Measurements from ENCODE around the gene PACSIN1.

The PACSIN1 gene

DNA sequence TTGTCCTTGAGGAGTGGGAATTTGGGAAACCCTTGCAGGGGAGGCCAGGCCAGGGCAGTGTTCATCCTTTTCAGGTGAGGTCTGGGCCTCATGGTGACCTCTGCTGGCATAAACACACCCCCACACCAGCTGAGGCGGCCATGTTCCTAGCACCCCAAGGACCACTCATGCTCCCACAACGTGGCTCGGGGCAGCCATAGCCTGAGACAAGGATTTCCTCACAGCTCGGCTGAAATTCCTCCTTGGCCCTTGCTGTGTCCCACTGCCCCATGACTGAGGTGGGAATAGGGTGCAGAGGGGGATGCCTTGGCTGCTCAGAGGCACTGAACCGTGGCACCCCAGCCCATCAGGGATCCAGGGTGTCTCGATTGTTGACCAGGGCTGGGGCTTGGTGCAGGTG is 117.6 kb downstream of the PACSIN1 start:
- Histone ChIP-seq H3K9ac (ENCODE audit: low read length) (no peak overlapping the region), H3K4me2 (ENCODE audit: low read depth, low read length, poor library complexity, severe bottlenecking) (no peak overlapping the region), H3K27ac (ENCODE audit: low read depth, low read length) (no peak overlapping the region), H3K4me3 (ENCODE audit: insufficient read depth, low read length, poor library complexity, severe bottlenecking) (no peak overlapping the region), H2AFZ (ENCODE audit: low read depth, low read length, severe bottlenecking) (no peak overlapping the region), H3F3A (ENCODE audit: insufficient read depth) (no peaks in the 10 kb centered on the region), H3K36me3 (ENCODE audit: low read length) (no peaks in the 10 kb centered on the region), H4K20me1 (ENCODE audit: low read depth, low read length) (no peaks in the 10 kb centered on the region), H3K9me2 (replicated peaks; ENCODE audit: insufficient read depth, low read length) (no peaks in the 10 kb centered on the region), H3K27me3 (ENCODE audit: low read length) (no peaks in the 10 kb centered on the region), H3K79me2 (ENCODE audit: insufficient read depth, low read length) (no peaks in the 10 kb centered on the region), H3K9me3 (ENCODE audit: insufficient read depth, low read length) (no peaks in the 10 kb centered on the region)
- TF ChIP-seq, protein P1, sequence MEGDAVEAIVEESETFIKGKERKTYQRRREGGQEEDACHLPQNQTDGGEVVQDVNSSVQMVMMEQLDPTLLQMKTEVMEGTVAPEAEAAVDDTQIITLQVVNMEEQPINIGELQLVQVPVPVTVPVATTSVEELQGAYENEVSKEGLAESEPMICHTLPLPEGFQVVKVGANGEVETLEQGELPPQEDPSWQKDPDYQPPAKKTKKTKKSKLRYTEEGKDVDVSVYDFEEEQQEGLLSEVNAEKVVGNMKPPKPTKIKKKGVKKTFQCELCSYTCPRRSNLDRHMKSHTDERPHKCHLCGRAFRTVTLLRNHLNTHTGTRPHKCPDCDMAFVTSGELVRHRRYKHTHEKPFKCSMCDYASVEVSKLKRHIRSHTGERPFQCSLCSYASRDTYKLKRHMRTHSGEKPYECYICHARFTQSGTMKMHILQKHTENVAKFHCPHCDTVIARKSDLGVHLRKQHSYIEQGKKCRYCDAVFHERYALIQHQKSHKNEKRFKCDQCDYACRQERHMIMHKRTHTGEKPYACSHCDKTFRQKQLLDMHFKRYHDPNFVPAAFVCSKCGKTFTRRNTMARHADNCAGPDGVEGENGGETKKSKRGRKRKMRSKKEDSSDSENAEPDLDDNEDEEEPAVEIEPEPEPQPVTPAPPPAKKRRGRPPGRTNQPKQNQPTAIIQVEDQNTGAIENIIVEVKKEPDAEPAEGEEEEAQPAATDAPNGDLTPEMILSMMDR (IDR thresholded peaks at IDR 0.05; ENCODE audit: insufficient read depth, low read length, poor library complexity, severe bottlenecking): peak; percentile 55
- TF ChIP-seq EZH2phosphoT487 (conservative IDR thresholded peaks at IDR 0.05; ENCODE audit: low read length): no peak

DNA sequence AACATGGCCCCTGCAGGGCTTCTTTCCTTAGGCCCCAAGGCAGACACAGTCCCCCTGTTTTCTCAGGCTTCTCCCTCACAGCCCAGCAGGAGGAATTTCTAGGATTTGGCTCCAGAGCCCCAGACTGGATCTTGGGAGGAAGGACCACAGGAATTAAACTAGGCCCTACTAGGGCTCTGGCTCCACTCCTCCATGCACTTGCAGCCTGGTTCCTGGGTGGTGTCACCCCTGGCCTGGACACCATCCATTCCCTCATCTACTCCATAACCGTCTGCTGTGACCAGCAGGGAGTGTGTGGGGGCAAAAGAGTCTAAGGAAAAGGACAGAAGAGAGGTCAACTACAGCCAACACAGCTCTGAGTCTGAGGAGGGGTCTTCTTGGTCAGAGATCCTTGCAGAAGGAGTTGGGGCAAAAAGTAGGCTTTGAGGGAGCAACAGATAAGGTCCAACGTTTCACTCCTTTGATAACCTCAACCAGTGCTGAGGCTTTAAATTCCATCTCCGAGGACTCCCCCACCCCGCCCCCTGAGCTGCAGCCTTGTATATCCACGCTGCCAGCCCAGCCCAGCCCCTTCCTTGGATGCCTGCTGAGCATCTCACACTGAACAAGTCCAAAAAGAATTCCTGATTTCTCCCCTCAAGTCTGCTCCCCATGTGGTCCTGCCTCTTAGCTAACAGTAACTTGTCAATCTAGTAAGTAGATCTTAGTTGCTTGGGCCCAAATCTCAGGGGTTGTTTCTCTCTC is 118.2 kb downstream of the PACSIN1 start:
- no peaks in the 10 kb centered on the region for H3K79me2 ChIP-seq (ENCODE audit: insufficient read depth, low read length)
- H3K4me3 ChIP-seq (ENCODE audit: insufficient read depth, low read length, poor library complexity, severe bottlenecking): no peak overlapping the region
- H3F3A ChIP-seq (ENCODE audit: insufficient read depth): no peaks in the 10 kb centered on the region
- no peaks in the 10 kb centered on the region for H4K20me1 ChIP-seq (ENCODE audit: low read depth, low read length)
- no peaks in the 10 kb centered on the region for H3K9me2 ChIP-seq (replicated peaks; ENCODE audit: insufficient read depth, low read length)
- H3K27ac ChIP-seq (ENCODE audit: low read depth, low read length): no peak overlapping the region
- no peak overlapping the region for H3K9ac ChIP-seq (ENCODE audit: low read length)
- no peak overlapping the region for H2AFZ ChIP-seq (ENCODE audit: low read depth, low read length, severe bottlenecking)
- no peak overlapping the region for H3K4me2 ChIP-seq (ENCODE audit: low read depth, low read length, poor library complexity, severe bottlenecking)
- TF ChIP-seq EZH2phosphoT487 (conservative IDR thresholded peaks at IDR 0.05; ENCODE audit: low read length): no peak
- TF ChIP-seq, protein P1 (IDR thresholded peaks at IDR 0.05; ENCODE audit: insufficient read depth, low read length, poor library complexity, severe bottlenecking): no peak
- H3K27me3 ChIP-seq (ENCODE audit: low read length): no peaks in the 10 kb centered on the region
- no peaks in the 10 kb centered on the region for H3K9me3 ChIP-seq (ENCODE audit: insufficient read depth, low read length)
- no peaks in the 10 kb centered on the region for H3K36me3 ChIP-seq (ENCODE audit: low read length)

DNA sequence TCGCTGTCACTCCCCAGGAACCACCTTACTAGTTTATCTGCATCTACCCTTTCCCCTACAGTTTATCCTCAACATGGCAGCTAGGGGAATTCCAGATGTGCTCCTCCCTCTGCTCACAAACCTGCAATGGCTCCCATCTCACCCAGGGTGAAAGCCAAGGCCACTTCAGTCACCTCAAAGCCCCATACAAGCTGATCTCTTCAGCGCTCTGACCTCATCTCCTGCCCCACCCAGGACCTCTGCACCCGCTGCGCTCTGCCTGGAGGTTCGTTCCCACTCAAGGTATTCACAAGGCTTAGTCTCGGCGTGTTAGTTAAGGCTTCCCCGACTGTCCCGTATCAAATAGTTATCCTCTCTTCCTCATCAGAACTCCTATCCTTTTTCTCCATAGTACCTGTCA is 118.8 kb downstream of the PACSIN1 start:
- Histone ChIP-seq H3K4me3 (ENCODE audit: insufficient read depth, low read length, poor library complexity, severe bottlenecking) (no peak overlapping the region), H3K9me2 (replicated peaks; ENCODE audit: insufficient read depth, low read length) (no peaks in the 10 kb centered on the region), H3K36me3 (ENCODE audit: low read length) (no peaks in the 10 kb centered on the region), H2AFZ (ENCODE audit: low read depth, low read length, severe bottlenecking) (no peak overlapping the region), H3K9ac (ENCODE audit: low read length) (no peak overlapping the region), H3F3A (ENCODE audit: insufficient read depth) (no peaks in the 10 kb centered on the region), H3K27ac (ENCODE audit: low read depth, low read length) (no peak overlapping the region), H3K9me3 (ENCODE audit: insufficient read depth, low read length) (no peaks in the 10 kb centered on the region), H3K4me2 (ENCODE audit: low read depth, low read length, poor library complexity, severe bottlenecking) (no peak overlapping the region), H4K20me1 (ENCODE audit: low read depth, low read length) (no peaks in the 10 kb centered on the region), H3K27me3 (ENCODE audit: low read length) (no peaks in the 10 kb centered on the region), H3K79me2 (ENCODE audit: insufficient read depth, low read length) (no peaks in the 10 kb centered on the region)
- no peak for TF ChIP-seq EZH2phosphoT487 (conservative IDR thresholded peaks at IDR 0.05; ENCODE audit: low read length)

Data from SU-DHL-6 (cell line).